ENCODE measurements around the gene OSBPL3. TPM values are rescaled to one million over a fixed set of nuclear protein-coding genes. Genes with fewer than 3 reads are reported as not detected.

Gene OSBPL3
- polyA plus RNA-seq, 1 donor from 2014 or later = 0.26 TPM

GRCh38 chr7:24926623-24927524 lies 53.1 kb downstream of the OSBPL3 start:
- no peaks in the 10 kb centered on the region for H3K79me2 ChIP-seq (replicated peaks; ENCODE audit: insufficient read depth, low read length)
- no peak overlapping the region for H3K4me2 ChIP-seq (ENCODE audit: low read length)
- no peaks in the 10 kb centered on the region for H4K20me1 ChIP-seq (ENCODE audit: insufficient read depth)
- no peaks in the 10 kb centered on the region for H3K36me3 ChIP-seq (ENCODE audit: insufficient read depth, low read length)
- TF ChIP-seq SMC3 (conservative IDR thresholded peaks at IDR 0.05; ENCODE audit: poor library complexity) (no peak), EP300 (conservative IDR thresholded peaks at IDR 0.05; ENCODE audit: poor library complexity, severe bottlenecking) (no peak), RAD21 (conservative IDR thresholded peaks at IDR 0.05) (no peak), POLR2AphosphoS5 (IDR thresholded peaks at IDR 0.05) (no peak), CTCF (IDR thresholded peaks at IDR 0.05; ENCODE audit: poor library complexity, severe bottlenecking) (no peak), EZH2 (IDR thresholded peaks at IDR 0.05; ENCODE audit: borderline replicate concordance, insufficient read depth, low read length, poor library complexity, severe bottlenecking) (no peak), REST (IDR thresholded peaks at IDR 0.05; ENCODE audit: borderline replicate concordance) (no peak), MXI1 (conservative IDR thresholded peaks at IDR 0.05; ENCODE audit: poor library complexity, severe bottlenecking) (no peak), TAF1 (IDR thresholded peaks at IDR 0.05; ENCODE audit: low read depth) (no peak)
- no peaks in the 10 kb centered on the region for H3K9me2 ChIP-seq (ENCODE audit: insufficient read depth, low read length)
- no peak overlapping the region for H3K27ac ChIP-seq (ENCODE audit: low read length)
- H3F3A ChIP-seq (ENCODE audit: insufficient read depth, low read length, poor library complexity, severe bottlenecking) = no peaks in the 10 kb centered on the region
- no peaks in the 10 kb centered on the region for H3K9me3 ChIP-seq (ENCODE audit: low read length)
- no peaks in the 10 kb centered on the region for H3K27me3 ChIP-seq (ENCODE audit: insufficient read depth, low read depth, low read length)
- H3K9ac ChIP-seq (ENCODE audit: low read length) = no peak overlapping the region
- H3K4me3 ChIP-seq (ENCODE audit: low read length) = no peak overlapping the region
- no peak overlapping the region for H2AFZ ChIP-seq (ENCODE audit: low read depth, low read length)

DNA sequence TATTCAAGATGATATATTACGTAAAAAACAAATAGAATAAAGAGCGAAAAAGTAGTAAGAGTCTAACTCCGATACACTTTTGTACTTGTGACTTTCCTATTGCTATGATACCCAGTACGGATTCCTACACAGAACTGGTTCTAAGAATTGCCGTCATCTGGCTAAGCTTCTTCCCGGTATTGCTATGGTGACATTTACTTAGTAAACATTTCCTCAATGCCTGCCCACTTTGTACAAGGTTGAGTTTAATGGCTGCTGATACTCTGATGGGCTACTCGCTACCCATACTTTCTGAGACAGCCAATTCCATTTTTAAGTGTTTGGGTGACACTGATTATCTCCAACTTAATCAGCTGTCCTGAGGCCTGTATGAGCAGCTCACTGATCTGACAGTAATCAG lies 55.6 kb downstream of the OSBPL3 start:
- H2AFZ ChIP-seq (ENCODE audit: low read depth, low read length) = no peak overlapping the region
- no peak overlapping the region for H3K27ac ChIP-seq (ENCODE audit: low read length)
- H3K9ac ChIP-seq (ENCODE audit: low read length) = no peak overlapping the region
- no peaks in the 10 kb centered on the region for H3K9me2 ChIP-seq (ENCODE audit: insufficient read depth, low read length)
- no peaks in the 10 kb centered on the region for H4K20me1 ChIP-seq (ENCODE audit: insufficient read depth)
- no peaks in the 10 kb centered on the region for H3K79me2 ChIP-seq (replicated peaks; ENCODE audit: insufficient read depth, low read length)
- no peaks in the 10 kb centered on the region for H3K27me3 ChIP-seq (ENCODE audit: insufficient read depth, low read depth, low read length)
- no peaks in the 10 kb centered on the region for H3F3A ChIP-seq (ENCODE audit: insufficient read depth, low read length, poor library complexity, severe bottlenecking)
- H3K36me3 ChIP-seq (ENCODE audit: insufficient read depth, low read length) = no peaks in the 10 kb centered on the region
- no peak for TF ChIP-seq RAD21 (conservative IDR thresholded peaks at IDR 0.05)
- TF ChIP-seq TAF1 (IDR thresholded peaks at IDR 0.05; ENCODE audit: low read depth) = no peak
- no peak for TF ChIP-seq SMC3 (conservative IDR thresholded peaks at IDR 0.05; ENCODE audit: poor library complexity)
- TF ChIP-seq MXI1 (conservative IDR thresholded peaks at IDR 0.05; ENCODE audit: poor library complexity, severe bottlenecking) = no peak
- no peak for TF ChIP-seq POLR2AphosphoS5 (IDR thresholded peaks at IDR 0.05)
- TF ChIP-seq EZH2 (IDR thresholded peaks at IDR 0.05; ENCODE audit: borderline replicate concordance, insufficient read depth, low read length, poor library complexity, severe bottlenecking) = no peak
- TF ChIP-seq EP300 (conservative IDR thresholded peaks at IDR 0.05; ENCODE audit: poor library complexity, severe bottlenecking) = no peak
- no peak for TF ChIP-seq REST (IDR thresholded peaks at IDR 0.05; ENCODE audit: borderline replicate concordance)
- TF ChIP-seq CTCF (IDR thresholded peaks at IDR 0.05; ENCODE audit: poor library complexity, severe bottlenecking) = no peak
- H3K9me3 ChIP-seq (ENCODE audit: low read length) = no peaks in the 10 kb centered on the region
- no peak overlapping the region for H3K4me3 ChIP-seq (ENCODE audit: low read length)
- H3K4me2 ChIP-seq (ENCODE audit: low read length) = no peak overlapping the region

Data from neural cell (in vitro differentiated cells).